Hindlimb muscle (tissue), 1 donor: Measurements from ENCODE around the gene HSFX4. TPM values are rescaled to one million over a fixed set of nuclear protein-coding genes. Genes with fewer than 3 reads are reported as not detected.
"Not testable (repeated sequence)": the region's sequence is repeated elsewhere in the genome, so short reads cannot be mapped to it uniquely, and the experiment has no call there.

Experiments
- DNase-seq: peaks from one replicate; pipeline ENCODE4 v3.0.0-alpha.2; 2013
- polyA plus RNA-seq: library from polyadenylated mRNA; unstranded; fragments of 120-200 nt; gene quantifications from one replicate; pipeline ENCODE4 v1.2.1, GENCODE V29; 2013; ENCODE audit not compliant: insufficient read length

The HSFX4 gene, protein sequence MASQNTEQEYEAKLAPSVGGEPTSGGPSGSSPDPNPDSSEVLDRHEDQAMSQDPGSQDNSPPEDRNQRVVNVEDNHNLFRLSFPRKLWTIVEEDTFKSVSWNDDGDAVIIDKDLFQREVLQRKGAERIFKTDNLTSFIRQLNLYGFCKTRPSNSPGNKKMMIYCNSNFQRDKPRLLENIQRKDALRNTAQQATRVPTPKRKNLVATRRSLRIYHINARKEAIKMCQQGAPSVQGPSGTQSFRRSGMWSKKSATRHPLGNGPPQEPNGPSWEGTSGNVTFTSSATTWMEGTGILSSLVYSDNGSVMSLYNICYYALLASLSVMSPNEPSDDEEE
- polyA plus RNA-seq: 0.36 TPM

DNA sequence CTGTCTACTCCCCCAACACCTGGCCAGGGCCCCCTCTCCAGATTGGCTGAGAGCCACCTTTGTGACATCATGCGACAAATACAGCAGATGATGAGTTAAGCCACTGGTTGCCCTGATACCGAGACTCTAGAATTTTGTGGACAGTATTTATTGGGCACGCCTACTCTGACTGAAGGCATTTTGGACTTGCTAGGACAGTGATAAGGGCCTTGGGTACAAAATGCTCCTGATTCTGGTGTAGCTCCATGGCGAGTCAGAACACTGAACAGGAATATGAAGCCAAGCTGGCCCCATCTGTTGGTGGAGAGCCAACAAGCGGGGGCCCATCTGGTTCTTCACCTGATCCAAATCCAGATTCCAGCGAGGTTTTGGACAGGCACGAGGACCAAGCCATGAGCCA, at the start of gene HSFX4:
Gene HSFX4 (plus strand): TSS at position 174 of the 400 bp plus-strand sequence. CDS start 72 bp downstream, at position 246.
- DNase-seq: not testable (repeated sequence)

DNA sequence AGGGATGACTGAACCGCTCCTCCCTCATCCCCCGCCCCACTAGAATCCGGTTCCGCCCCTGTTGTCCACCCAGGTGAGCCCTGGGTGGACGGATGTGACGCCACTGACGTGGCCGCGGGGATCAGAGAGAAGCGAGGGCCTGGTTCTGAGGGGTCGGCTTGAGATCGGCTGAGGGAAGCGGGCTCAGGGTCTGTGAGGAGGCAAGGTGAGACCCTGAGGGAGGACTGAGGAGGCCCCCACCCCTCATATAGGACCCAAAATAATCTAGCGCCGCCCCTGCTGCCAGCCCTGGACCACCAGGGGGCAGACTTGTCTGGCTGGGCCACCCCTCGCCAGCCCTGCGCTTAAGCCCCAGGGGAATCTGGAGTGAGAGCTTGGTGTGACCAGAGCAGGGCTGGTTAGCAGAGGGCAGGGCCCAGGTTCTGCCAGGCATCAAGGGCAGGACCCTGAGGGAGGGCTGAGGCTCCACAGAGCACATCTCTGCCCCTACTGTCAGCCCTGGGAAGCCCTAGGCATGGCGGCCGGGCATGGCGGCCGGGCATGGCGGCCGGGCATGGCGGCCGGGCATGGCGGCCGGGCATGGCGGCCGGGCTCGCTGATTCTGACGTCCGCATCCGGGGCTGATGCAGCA, 48.2 kb upstream of the HSFX4 start, which contains the start of gene MAGEA8:
Gene MAGEA8 (plus strand): TSS at position 103 of the 631 bp plus-strand sequence. CDS start 3,090 bp downstream, outside the sequence.
- no peak for DNase-seq

DNA sequence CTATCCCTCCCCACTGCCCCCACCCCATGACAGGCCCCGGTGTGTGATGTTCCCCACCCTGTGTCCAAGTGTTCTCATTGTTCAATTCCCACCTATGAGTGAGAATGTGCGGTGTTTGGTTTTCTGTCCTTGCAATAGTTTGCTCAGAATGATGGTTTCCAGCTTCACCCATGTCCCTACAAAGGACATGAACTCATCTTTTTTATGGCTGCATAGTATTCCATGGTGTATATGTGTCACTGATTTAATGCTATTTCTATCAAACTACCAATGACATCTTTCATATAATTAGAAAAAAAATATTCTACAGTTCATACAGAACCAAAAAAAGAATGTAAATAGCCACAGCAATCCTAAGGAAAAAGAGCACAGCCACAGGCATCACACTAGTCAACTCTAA, 38.5 kb upstream of the HSFX4 start:
- not testable (repeated sequence) for DNase-seq

DNA sequence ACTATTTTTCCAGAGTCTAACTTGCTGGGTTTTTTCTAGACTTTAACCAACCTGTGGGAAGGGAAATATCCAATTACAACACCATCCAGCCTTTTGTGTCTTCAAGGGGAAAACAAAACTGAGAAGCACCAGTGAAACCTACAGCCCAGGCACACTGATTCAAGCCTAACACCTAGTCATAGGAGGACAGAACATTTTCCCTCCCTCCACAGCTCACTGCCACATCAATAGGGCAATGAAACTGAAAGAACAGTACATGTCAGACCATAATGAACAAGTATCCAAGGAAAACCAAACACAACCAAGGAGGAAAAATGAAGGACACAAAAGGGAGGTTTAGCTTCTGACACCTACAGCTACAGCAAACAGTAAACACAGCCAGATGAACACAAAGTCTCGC, 30.8 kb upstream of the HSFX4 start:
- DNase-seq: no peak

DNA sequence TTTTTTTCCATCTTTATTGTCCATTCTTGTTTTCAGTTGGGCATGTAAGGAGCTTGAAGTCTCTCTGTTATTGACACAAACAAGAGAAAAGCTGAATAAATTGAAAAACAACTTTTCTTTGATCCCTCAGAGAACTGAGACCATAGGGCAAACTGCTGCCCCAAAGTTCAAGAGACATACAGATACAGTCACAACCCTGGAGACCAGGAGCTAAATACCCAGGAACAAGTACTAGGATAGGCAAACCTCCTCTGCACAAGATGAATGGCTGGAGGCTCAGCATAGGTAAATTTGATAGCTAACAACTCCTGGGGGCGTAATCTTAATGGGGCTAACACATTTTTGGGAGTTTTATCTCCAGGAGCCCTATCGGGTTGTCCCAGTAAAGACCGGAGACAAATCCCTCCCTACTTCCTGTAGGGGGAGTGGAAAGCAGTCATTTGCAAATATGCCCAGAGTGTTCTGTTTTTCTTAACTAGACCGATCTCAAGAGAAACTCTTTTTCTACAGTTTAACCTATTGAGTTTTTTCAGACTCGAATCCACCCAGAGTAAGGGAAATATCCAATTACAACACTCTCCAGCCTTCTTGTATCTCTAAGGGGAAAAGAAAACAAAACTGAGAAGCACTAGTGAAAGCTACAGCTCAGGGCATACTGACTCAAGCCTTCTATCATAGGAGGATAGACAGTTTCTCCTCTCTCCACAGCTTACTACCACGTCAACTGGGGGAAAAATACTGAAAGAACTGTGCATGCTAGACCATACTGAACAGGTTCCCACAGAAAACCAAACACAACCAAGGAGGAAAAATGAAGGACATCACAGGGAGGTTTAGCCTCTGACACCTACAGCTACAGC, 25.3 kb upstream of the HSFX4 start:
- no peak for DNase-seq

DNA sequence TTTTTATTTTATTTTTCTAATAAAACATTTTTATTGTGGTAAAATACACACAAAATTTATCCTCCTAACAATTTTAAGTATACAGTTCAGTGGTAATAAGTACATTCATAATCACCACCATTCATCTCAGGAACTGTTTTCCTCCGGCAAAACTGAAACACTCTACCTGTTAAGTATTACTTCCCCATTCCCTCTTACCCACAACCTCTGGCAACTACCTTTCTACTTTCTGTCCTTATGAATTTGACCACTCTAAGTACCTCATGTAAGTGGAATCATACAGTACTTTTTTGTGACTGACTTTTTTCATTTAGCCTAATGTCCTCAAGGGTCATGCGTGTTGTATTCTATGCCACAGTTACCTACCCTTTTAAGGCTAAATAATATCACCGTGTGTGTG, 21.1 kb upstream of the HSFX4 start:
- DNase-seq: no peak

DNA sequence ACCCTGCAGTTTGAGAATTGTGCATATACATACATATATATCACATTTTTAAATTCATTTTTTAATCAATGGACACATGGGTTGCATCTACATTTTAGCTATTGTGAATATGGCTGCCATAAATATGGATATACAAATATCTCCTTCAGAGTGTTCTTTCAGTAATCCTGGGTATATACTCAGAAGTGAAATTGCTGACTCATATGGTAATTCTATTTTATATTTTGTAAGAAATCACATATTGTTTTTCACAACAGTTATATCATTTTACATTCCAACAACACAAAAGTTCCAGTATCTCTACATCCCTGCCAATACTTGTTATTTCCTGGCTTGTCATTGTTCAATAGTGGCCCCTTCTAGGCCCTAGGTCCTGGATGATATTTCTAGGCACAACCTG, 20.6 kb upstream of the HSFX4 start:
- DNase-seq: no peak

DNA sequence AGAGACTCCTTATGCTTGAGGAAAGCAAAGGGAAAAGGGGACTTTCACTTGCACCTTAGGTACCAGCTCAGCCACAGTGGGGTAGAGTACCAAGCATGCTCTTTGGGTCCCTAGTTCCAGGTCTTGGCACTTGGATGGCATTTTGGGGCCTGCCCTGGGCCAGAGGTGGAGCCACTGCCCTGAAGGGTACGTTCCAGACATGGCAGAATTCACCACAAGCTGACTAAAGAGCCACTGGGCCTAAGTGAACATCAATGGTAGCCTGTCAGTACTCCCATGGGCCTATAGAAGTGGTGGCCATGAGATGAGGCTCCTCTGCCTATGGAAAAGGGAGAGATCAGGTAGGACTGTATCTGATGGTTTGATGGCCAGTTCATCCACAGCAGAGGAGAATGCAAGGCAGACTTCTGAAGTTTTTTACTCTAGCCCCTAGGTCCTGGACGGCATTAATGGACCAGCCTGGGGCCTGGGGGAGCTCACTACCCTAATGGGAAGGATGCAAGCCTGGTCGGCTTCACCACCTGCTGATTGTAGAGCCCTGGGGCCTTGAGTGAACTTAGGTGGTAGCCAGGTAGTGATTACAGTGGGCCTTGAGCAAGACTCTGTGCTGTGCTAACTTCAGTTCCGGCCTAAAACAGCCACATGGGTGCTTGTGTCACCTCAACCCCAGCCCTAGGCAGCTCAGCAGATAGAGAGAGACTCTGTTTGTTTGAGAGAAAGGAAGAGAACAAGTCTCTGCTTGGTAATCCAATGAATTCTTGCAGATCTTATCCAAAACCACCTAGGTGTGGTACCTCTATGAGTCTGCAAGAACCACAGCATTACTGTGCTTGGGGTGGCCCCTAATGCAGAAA, 19.8 kb upstream of the HSFX4 start:
- no peak for DNase-seq

DNA sequence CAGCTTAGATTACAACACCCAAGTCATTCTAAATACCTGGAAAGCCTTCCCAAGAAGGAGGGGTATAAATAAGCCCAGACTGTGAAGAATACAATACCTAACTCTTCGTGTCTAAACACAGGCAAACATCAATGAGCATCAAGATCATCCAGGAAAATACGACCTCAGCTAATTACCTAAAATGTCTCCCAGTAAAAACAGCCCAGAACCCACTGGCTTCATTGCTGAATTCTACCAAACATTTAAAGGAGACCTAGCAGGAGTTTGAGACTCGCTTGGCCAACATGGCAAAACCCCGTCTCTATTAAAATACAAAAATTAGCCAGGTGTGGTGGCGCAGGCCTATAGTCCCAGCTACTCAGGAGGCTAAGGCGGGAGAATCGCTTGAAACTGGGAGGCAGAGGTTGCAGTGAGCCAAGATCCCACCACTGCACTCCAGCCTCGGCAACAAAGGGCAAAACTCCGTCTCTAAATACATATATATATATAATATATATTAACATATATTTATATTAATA, 19.1 kb upstream of the HSFX4 start:
- DNase-seq: no peak

DNA sequence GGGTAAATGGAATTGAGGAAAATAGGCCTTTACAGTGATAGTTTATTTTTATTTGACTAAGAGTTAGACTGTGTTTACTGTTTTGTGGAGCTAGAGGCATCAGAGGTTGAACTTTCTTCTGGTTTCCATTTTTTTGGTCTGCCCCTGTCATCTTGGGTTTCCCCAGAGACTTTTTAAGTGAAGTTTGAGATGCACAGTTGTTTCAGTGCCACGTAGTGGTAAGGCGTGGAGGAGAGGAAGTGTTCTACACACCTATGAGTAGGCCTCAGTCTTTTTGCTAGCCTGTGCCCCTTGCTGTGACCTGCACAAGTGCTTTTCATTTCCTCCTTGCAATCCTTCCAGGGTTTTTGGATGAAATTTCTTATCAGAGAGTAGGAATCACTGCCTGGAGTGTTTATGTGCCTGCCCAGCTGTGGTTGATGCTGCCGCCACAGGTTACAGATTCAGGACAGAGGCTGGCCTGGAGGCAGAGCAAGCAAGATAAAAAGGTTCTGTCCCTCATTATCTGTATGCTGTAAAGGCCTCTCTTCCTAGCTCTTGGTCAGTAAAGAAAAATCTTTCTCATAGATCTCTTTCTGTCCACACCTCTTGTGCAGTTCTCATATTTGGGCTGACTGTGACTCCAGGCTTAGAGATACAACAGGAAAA, 12.5 kb upstream of the HSFX4 start:
- DNase-seq: no peak

DNA sequence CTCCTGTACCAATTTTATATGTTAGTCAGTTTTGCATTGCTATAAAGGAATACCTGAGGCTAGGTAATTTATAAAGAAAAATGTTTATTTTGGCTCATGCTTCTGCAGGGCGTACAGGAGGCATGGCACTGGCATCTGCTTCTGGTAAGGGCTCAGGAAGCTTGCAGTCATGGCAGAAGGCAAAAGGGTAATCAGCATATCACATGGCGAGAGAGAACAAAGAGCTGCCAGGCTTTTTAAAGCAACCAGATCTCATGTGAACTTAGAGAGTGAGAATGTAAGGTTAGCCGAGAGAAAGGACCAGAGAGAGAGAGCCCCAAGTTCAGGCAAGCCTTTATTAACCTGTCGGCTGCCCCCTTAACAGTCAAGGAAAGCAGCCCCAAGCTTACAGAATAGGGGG, 5.5 kb upstream of the HSFX4 start:
- DNase-seq: not testable (repeated sequence)

DNA sequence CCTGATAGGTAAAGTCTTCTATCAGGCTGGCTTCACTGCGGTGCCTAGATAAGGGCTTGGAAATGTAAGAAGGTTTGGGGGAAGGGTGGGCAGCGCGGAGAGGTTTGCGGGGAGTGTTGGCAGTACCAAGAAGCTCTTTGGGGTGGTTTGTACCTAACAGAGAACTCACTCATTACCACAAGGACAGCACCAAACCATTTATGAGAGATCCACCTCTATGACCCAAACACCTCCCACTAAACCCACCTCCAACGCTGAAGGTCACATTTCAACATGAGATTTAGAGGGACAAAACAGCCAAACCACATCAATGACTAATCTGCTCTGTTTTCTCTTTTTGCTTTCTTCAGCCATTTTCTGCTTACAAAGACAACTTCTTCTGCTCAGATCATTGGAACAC, 4.9 kb upstream of the HSFX4 start:
- not testable (repeated sequence) for DNase-seq

DNA sequence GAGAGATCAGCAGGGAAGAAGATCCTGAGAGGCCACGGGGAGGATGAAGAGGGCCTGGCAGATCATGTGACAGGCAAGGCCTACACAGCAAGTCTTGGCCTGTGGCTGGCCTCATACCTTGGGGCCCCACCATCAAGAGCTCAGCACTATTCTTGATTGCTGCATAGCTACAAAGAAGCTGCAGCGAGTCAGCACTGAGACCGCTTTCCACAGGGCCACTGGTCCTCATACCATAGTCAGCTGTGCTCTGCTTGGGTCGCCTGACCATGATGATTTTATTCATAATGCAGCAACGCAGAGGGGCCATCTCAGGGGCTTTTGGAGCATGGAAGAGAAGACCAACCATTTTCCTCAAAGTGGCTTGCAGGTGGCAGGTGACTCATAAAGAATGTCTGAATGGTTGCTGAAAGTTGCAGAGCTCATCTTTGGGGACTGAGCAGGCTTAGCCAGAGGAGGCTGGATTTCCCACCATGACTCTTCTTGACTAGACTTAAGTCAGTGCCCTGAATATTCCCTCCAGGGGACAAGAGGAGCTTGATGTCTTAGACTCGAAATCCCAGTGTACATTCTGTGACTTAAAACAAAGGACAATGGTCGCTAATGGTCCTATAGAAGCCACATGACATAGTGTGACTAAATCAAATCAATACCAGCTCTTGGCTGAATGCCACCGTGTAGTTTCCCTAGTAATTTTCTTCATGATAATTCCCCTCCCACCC, 2.0 kb upstream of the HSFX4 start:
- DNase-seq: not testable (repeated sequence)

DNA sequence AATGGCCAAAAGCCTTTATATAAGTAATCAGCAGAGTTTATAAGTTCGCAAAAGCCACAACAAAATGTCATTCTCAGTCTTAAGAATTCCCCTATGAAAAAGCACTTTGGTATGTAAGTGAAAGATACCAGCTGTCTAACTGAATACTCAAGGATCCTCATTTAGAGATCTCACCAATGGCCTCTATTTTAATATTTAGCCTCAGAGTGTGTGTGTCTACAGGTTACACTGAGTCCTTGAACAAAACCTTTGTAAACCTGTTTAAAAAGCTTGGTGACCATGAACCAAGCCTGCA, 1.5 kb upstream of the HSFX4 start:
- not testable (repeated sequence) for DNase-seq

DNA sequence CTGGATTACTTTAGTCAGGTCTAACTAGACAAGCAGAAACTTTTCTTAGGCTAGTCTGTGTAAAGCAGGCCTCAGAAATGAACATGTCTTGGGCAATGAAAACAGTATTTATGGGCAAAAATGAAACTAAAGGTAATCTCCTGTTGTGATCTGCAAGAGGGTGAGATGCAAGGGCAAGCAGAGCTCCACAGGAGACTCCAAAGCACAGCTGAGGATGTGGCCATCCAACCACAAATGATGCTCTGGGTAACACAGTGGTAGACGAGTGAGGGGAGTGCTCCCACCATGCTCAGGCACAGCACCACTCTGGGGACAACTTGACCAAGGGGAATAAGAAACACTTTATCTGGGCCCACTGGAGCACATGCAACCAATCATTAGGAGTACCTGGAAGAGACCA, 738 bp upstream of the HSFX4 start:
- not testable (repeated sequence) for DNase-seq

DNA sequence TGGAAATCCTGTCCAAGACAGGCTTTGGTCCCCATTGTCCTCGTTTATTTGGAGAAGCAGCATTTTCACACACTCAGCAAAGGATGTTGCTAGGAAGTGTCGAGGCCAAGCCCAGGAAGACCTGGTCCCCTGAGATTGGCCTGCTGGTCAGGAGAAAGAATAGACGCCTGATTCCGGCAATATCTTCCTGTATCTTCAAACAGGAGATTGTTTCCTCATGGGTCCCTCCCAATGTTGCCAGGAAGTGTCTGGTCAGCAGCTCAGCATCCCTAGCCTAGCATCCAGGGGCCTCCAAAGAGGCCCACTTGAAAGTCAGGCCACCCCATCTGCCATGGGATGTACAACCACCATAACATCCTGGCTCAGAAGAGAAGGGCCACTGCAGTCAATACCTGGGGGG, 2.0 kb downstream of the HSFX4 start:
- not testable (repeated sequence) for DNase-seq

DNA sequence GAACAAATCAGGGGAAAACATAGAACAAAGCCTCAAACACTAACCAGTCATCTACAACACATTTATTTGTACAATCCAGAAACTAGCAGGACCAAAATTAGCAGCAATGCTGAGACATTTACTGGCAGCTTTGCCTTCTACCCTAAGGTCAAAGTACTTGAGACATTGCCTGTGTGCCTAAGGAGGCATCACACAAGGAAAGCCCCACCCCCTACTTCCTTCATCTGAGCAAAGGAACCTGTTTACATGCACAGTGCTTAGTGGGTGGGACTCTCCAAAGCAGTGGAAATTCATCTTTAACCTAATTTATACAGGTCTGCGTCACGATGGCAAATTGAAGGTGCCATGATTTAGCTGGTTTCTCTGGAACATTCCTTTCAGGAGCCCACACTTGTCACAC, 2.8 kb downstream of the HSFX4 start:
- DNase-seq: not testable (repeated sequence)

DNA sequence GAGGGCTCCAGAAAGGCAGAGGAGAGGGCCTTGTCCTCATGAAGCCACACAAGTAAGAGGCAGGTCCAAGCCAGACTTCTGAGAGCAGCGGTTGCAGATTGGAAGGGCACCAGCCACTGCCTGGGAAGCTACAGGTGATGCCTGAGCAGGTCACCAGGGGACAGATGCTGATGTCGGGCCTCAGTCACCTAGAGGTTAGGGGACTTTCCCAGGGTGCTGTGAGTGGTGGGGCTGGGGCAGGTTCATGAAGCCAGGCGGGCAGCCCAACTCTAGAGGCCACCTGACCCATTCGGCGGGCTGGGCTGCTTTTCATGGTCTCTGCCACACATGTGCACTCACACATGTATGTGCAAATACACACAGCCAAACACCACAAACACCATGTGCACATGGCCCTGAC, 3.6 kb downstream of the HSFX4 start:
- not testable (repeated sequence) for DNase-seq

DNA sequence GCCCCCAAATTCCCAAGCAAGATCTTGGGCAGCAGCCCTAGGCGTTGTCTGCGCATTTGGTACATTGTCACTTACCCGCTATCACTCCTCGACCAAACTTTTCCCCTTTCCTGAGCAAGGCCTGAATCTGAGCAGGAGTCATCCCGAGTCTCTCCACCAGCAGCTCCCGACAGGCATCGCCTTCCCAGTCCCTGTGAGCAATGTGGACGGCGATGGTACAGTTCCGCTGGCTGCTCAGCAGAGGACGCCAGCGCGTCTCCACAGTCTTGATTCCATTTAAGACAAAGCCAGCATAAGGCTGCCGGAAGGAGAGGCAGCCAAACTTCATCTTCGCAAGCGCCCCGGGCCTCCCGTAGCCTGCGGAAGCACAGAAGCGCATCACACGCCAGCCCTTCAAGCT, 4.2 kb downstream of the HSFX4 start:
- DNase-seq: not testable (repeated sequence)

DNA sequence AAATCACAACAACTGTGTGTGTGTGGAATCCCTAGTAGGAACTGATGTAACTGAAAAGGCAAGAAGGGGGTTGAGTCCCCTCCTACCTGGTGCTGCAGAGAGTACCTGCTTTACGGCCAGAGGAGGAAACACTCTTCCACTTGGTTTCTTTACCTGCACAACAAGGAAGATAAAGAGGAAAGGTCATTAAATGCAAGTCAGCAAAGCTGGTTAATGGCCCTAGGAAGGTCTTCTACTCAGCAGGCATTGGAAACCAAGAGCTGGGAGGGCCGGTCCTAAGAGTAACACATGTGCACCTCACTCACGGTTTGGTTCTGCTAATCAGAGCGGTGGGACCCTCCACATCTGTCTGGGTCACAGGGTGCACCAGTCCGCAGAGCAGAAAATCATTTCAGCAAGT, 8.0 kb downstream of the HSFX4 start:
- not testable (repeated sequence) for DNase-seq
